Ovary (tissue), 9 donors: ENCODE data around the gene TP53I13. TPM values are rescaled to one million over a fixed set of nuclear protein-coding genes. Genes with fewer than 3 reads are reported as not detected.

ENCODE experiments used
- DNase-seq, 5 donors: peaks; one replicate each; pipeline ENCODE4 v3.0.0-alpha.2; 2019 to 2020
- H3K27ac ChIP-seq, 2 donors: fragments of 200-600 bp; one replicate each; pipeline versions ENCODE4 v1.5.1 to v1.8.0; 2019 to 2022
- H3K27me3 ChIP-seq: fragments of 200-600 bp; one replicate; pipeline ENCODE4 v1.8.0; 2022
- H3K36me3 ChIP-seq: fragments of 200-600 bp; sonication (generic); one replicate; pipeline ENCODE4 v1.5.1; 2019
- H3K4me1 ChIP-seq: one replicate; pipeline ENCODE4 v1.8.1; 2013; ENCODE audit warnings: mild to moderate bottlenecking, moderate library complexity; ENCODE audit not compliant: insufficient read depth
- H3K4me3 ChIP-seq: fragments of 200-600 bp; sonication (generic); one replicate; pipeline ENCODE4 v1.5.1; 2017
- H3K9me3 ChIP-seq, 2 donors: fragments of 200-600 bp in 1 of 2; sonication (generic) in 1 of 2; one replicate each; pipeline versions ENCODE4 v1.5.1 to v1.8.1; 2013 to 2019; ENCODE audit warnings: mild to moderate bottlenecking in 1 of 2, moderate library complexity in 1 of 2
- CTCF ChIP-seq, 3 donors: fragments of 450-650 bp in 2 of 3; fragments of 200-600 bp in 1 of 3; IDR thresholded peaks; one replicate each; pipeline versions ENCODE4 v1.5.1 to v1.8.0; 2016 to 2022; ENCODE audit warnings: antibody characterized with exemption in 3 of 3, mild to moderate bottlenecking in 1 of 3
- EP300 ChIP-seq: sonication (generic); formaldehyde crosslinking; IDR thresholded peaks from one replicate; pipeline ENCODE4 v1.6.1; 2017; ENCODE audit warnings: antibody characterized with exemption
- POLR2A ChIP-seq: fragments of 450-650 bp; IDR thresholded peaks from one replicate; pipeline ENCODE4 v1.6.1; 2017; ENCODE audit warnings: antibody characterized with exemption, mild to moderate bottlenecking, moderate library complexity
- WGBS, 3 donors: extraction: QIAGEN DNeasy Blood & Tissue Kit in 1 of 3; methylation state at CpG; one replicate each; pipeline versions ENCODE4 v1.1.5 to v1.1.7; 2013 to 2017; 5-methylcytosine and 5-hydroxymethylcytosine counted together
- intact Hi-C, 4 donors: fragments of 100-400 bp; cut with DNase I; formaldehyde crosslinking; loops; one replicate each; pipeline versions ENCODE4 v1.11.0 to v1.15.1; 2022 to 2023
- polyA plus RNA-seq, 2 donors: library from polyadenylated mRNA; stranded (reverse); fragments of 200-250 nt in 1 of 2; fragments of 350-450 nt in 1 of 2; fragmentation: Illumina TruSeq in 1 of 2; extraction: RNeasy Lipid Tissue Mini Kit (QIAGEN cat#74804) in 1 of 2; gene quantifications; one replicate each; pipeline ENCODE4 v1.2.3, GENCODE V29; 2013 to 2014
- total RNA-seq, 7 donors: library from RNA; depleted of rRNA in 2 of 7; stranded (reverse); fragments of >200 nt in 2 of 7; fragmentation: NEBNext Ultra II Directional in 3 of 7; extraction: Animal tissue kit (Norgen Biotek cat#: 25700) in 3 of 7; gene quantifications; one replicate each; pipeline versions ENCODE4 v1.1.0 to v1.2.4, GENCODE V29; 2016 to 2023
- donor health status: DM: no; HTN: no; CAD: no; lungs with moderate emphysema.
- donor health status: DM: no; HTN: no; CAD: no.
- donor health status: Bipolar disorder and iron deficiency.
- donor health status: DM: yes; HTN: yes; CAD: no.
- donor health status: DM: no; HTN: no; CAD: no.
- donor health status: DM: yes; HTN: yes; CAD: no.

The TP53I13 gene
- total and polyA plus RNA-seq, 9 donors: 2.2 to 49.5 (median 41.3) TPM

GRCh38 chr17:29586676-29587469 lies 18.4 kb downstream of the TP53I13 start:
- peak in 1 of 5 donors; percentile 20 for DNase-seq
- intact Hi-C loops: loop anchor here in 1 of 4 donors (10.0 kb wide), 1 partner anchor 338 kb away; no protein-coding TSS in a partner anchor
- H3K27ac ChIP-seq: no peak overlapping the region
- H3K36me3 ChIP-seq: no peaks in the 10 kb centered on the region
- H3K4me3 ChIP-seq: no peak overlapping the region
- H3K27me3 ChIP-seq: no peaks in the 10 kb centered on the region
- peaks cover 17% of the 10 kb centered on the region for H3K4me1 ChIP-seq
- WGBS, 3 donors: 81 to 83% (median 83%) methylated on average over 9 of the region's 9 CpGs
- TF ChIP-seq EP300 (no peak), POLR2A (no peak)
- H3K9me3 ChIP-seq: no peaks in the 10 kb centered on the region

- H3K36me3 ChIP-seq: no peaks in the 10 kb centered on the region
- H3K4me3 ChIP-seq: no peak overlapping the region
- H3K27ac ChIP-seq: peak overlapping the region in 1 of 2 donors; percentile 45
- TF ChIP-seq EP300 (no peak), CTCF (IDR thresholded peaks at IDR 0.05) (no peak), POLR2A (no peak)
- H3K9me3 ChIP-seq: no peaks in the 10 kb centered on the region
- 79 to 87% (median 80%) methylated on average over 6 of the region's 6 CpGs for WGBS, 3 donors
- H3K27me3 ChIP-seq: no peaks in the 10 kb centered on the region
- intact Hi-C loops: loop anchor here in 1 of 4 donors (10.0 kb wide), 1 partner anchor 337 kb away; no protein-coding TSS in a partner anchor
- DNase-seq: peak in 3 of 5 donors; percentile 9 to 19 (median 16)
- H3K4me1 ChIP-seq: peaks cover 20% of the 10 kb centered on the region
These were observed 19.1 kb downstream of the TP53I13 start for GRCh38 chr17:29587591-29587990.

GRCh38 chr17:29588017-29588561 lies 19.6 kb downstream of the TP53I13 start:
- 28 to 34% (median 29%) methylated on average over 8 of the region's 8 CpGs for WGBS, 3 donors
- Histone ChIP-seq H3K36me3 (no peaks in the 10 kb centered on the region), H3K4me1 (peaks cover 22% of the 10 kb centered on the region), H3K9me3 (no peaks in the 10 kb centered on the region), H3K27me3 (no peaks in the 10 kb centered on the region), H3K27ac (peak overlapping the region; percentile 45 to 55), H3K4me3 (peak overlapping the region; percentile 86)
- no peak for TF ChIP-seq POLR2A
- no peak for TF ChIP-seq CTCF (IDR thresholded peaks at IDR 0.05)
- no peak for TF ChIP-seq EP300
- intact Hi-C loops: loop anchor here in 1 of 4 donors (10.0 kb wide), 1 partner anchor 337 kb away; no protein-coding TSS in a partner anchor
- peak in 1 of 5 donors; percentile 16 for DNase-seq

- intact Hi-C loops: loop anchor here in 1 of 4 donors (10.0 kb wide), 1 partner anchor 336 kb away; no protein-coding TSS in a partner anchor
- DNase-seq: peak in 4 of 5 donors; percentile 28 to 62 (median 52)
These were observed 20.3 kb downstream of the TP53I13 start for GRCh38 chr17:29588562-29589411.

More at GRCh38 chr17:29588562-29589411, 20.3 kb downstream of the TP53I13 start:
- Histone ChIP-seq H3K27me3 (no peaks in the 10 kb centered on the region), H3K9me3 (no peaks in the 10 kb centered on the region), H3K4me3 (peak overlapping the region; percentile 86), H3K27ac (peak overlapping the region; percentile 45 to 55), H3K4me1 (peaks cover 22% of the 10 kb centered on the region), H3K36me3 (no peaks in the 10 kb centered on the region)
- TF ChIP-seq CTCF (IDR thresholded peaks at IDR 0.05): no peak
- TF ChIP-seq EP300: no peak
- no peak for TF ChIP-seq POLR2A
- WGBS, 3 donors: 1% methylated on average over 34 to 72 of the region's 72 CpGs
